Keratinocyte (primary cell): ENCODE measurements around the gene RHOA. TPM values are rescaled to one million over a fixed set of nuclear protein-coding genes. Genes with fewer than 3 reads are reported as not detected.

Experiments used
- DNase-seq: peaks from one replicate; pipeline ENCODE4 v3.0.0-alpha.2; 2011; ENCODE audit warnings: low read depth, missing footprints, low spot score
- FAIRE-seq: peaks from 2 replicates; lab custom pipeline; 2011; peaks lifted over from hg19 to GRCh38; lab: Jason Lieb, UNC
- H2AFZ ChIP-seq: 2 replicates; pipeline ENCODE4 v1.6.0; 2012; ENCODE audit warnings: low read length, control low read depth, inconsistent platforms; ENCODE audit not compliant: control insufficient read depth
- H3K27ac ChIP-seq: 2 replicates; pipeline ENCODE4 v1.5.1; 2011; ENCODE audit warnings: low read length; ENCODE audit not compliant: control insufficient read depth, insufficient read depth
- H3K27me3 ChIP-seq: 3 replicates; pipeline ENCODE4 v1.6.0; 2011; ENCODE audit warnings: low read length; ENCODE audit not compliant: control insufficient read depth, insufficient read depth; ENCODE audit errors: extremely low read depth
- H3K36me3 ChIP-seq, 2 experiments: 2 replicates in 1 of 2; 3 replicates in 1 of 2; pipeline ENCODE4 v1.5.1; 2011; ENCODE audit warnings: low read length in 2 of 2, mild to moderate bottlenecking in 1 of 2; ENCODE audit not compliant: control insufficient read depth in 2 of 2, insufficient read depth in 2 of 2; ENCODE audit errors: extremely low read depth in 1 of 2
- H3K4me1 ChIP-seq: 3 replicates; pipeline ENCODE4 v1.5.1; 2011; ENCODE audit warnings: low read length; ENCODE audit not compliant: control insufficient read depth, insufficient read depth; ENCODE audit errors: extremely low read depth
- H3K4me2 ChIP-seq: 3 replicates; pipeline ENCODE4 v1.6.0; 2011; ENCODE audit warnings: low read depth, low read length; ENCODE audit not compliant: control insufficient read depth, insufficient read depth; ENCODE audit errors: extremely low read depth
- H3K4me3 ChIP-seq, 3 experiments: fragments of 200-600 bp in 1 of 3; sonication (generic) in 1 of 3; 2 replicates in 2 of 3; 3 replicates in 1 of 3; pipeline ENCODE4 v1.5.1; 2011 to 2016; ENCODE audit warnings: low read length in 3 of 3, mild to moderate bottlenecking in 3 of 3, control low read depth in 2 of 3, inconsistent platforms in 1 of 3, low read depth in 1 of 3, mixed read lengths in 1 of 3, mixed run types in 1 of 3, moderate library complexity in 1 of 3; ENCODE audit not compliant: control insufficient read depth in 2 of 3, insufficient read depth in 2 of 3; ENCODE audit errors: extremely low read depth in 1 of 3
- H3K79me2 ChIP-seq: 2 replicates; pipeline ENCODE4 v1.6.0; 2012; ENCODE audit warnings: low read length; ENCODE audit not compliant: control insufficient read depth, insufficient read depth
- H3K9ac ChIP-seq: 3 replicates; pipeline ENCODE4 v1.6.0; 2011; ENCODE audit warnings: low read length; ENCODE audit not compliant: control insufficient read depth, insufficient read depth; ENCODE audit errors: extremely low read depth
- H3K9me1 ChIP-seq: 3 replicates; pipeline ENCODE4 v1.6.0; 2011; ENCODE audit warnings: low read length; ENCODE audit not compliant: control insufficient read depth, insufficient read depth; ENCODE audit errors: extremely low read depth
- H3K9me3 ChIP-seq: 2 replicates; pipeline ENCODE4 v1.5.1; 2012; ENCODE audit warnings: low read depth, low read length; ENCODE audit not compliant: control insufficient read depth
- H4K20me1 ChIP-seq: 3 replicates; pipeline ENCODE4 v1.6.0; 2011; ENCODE audit warnings: low read length; ENCODE audit not compliant: control insufficient read depth, insufficient read depth; ENCODE audit errors: extremely low read depth
- CTCF ChIP-seq, 3 experiments: IDR thresholded peaks in 1 of 3; conservative IDR thresholded peaks in 1 of 3; optimal IDR thresholded peaks in 1 of 3; 2 replicates in 2 of 3; 3 replicates in 1 of 3; pipeline versions ENCODE3 to v1.5.1; 2011; ENCODE audit warnings: low read length in 3 of 3, mild to moderate bottlenecking in 3 of 3, moderate library complexity in 2 of 3, control low read depth in 1 of 3, inconsistent platforms in 1 of 3; ENCODE audit not compliant: insufficient read depth in 2 of 3; ENCODE audit errors: extremely low read depth in 1 of 3
- EZH2 ChIP-seq: IDR thresholded peaks from one replicate; pipeline ENCODE4 v1.6.1; 2012; ENCODE audit warnings: inconsistent platforms, mild to moderate bottlenecking, low read length, moderate library complexity
- dilution Hi-C: fragments of 300-500 bp; cut with MboI; formaldehyde crosslinking; loops from one replicate; pipeline ENCODE4 v1.7.0; 2020; ENCODE audit warnings: low sequenced_read_pairs; ENCODE audit not compliant: extremely low pct_ligation_motif_present
- polyA plus RNA-seq, 5 experiments: library from polyadenylated mRNA; depleted of rRNA in 3 of 5; stranded (reverse) in 3 of 5; stranded (forward) in 1 of 5; unstranded in 1 of 5; fragments of >200 nt; gene quantifications; 1 replicate in 1 of 5; 2 replicates in 3 of 5; 3 replicates in 1 of 5; pipeline versions ENCODE4 v1.2.1 to v1.2.3, GENCODE V29; 2011 to 2012; ENCODE audit warnings: missing spikeins in 2 of 5, low read depth in 1 of 5, low replicate concordance in 1 of 5

Gene RHOA
- polyA plus RNA-seq, 1 donor (not counting 4 experiments of a cell fraction or from before 2014, with no cell fraction given) = 332 TPM

DNA sequence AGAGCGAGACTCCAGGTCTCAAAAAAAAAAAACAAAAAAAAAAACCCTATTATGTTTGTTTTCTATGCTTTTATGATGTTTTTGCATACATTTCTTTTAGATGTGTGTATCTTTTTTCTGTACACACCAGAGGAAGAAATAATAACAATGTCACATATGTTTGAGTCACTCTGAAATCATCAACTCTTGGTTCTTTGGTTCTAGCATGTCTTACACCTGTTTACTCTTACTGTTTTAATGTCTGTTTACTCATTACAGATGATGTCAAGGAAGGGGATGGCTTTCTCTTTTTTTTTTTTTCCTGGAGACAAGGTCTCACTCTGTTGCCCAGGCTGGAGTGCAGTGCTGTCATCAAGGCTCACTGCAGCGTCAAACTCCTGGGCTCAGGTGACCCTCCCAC lies 24.1 kb downstream of the RHOA start:
- TF ChIP-seq EZH2 (no peak), CTCF (optimal IDR thresholded peaks at IDR 0.05 in 1 of 3, IDR thresholded peaks at IDR 0.05 in 1 of 3, conservative IDR thresholded peaks at IDR 0.05 in 1 of 3; ENCODE audit: extremely low read depth in 1 of 3, insufficient read depth in 2 of 3, low read length in 3 of 3) (no peak)
- Histone ChIP-seq H4K20me1 (peaks cover 28% of the 10 kb centered on the region), H3K27me3 (no peaks in the 10 kb centered on the region), H3K27ac (no peak overlapping the region), H3K36me3 (peaks cover 0 to 3% of the 10 kb centered on the region in 2 experiments), H3K4me2 (no peak overlapping the region), H3K9me1 (no peaks in the 10 kb centered on the region), H3K9ac (no peak overlapping the region), H3K4me3 (no peak overlapping the region), H2AFZ (no peak overlapping the region), H3K4me1 (peaks cover 4% of the 10 kb centered on the region), H3K9me3 (no peaks in the 10 kb centered on the region), H3K79me2 (peaks cover 98% of the 10 kb centered on the region)
- dilution Hi-C loops = no loop called here
- no peak for FAIRE-seq
- no peak for DNase-seq

- H3K9me1 ChIP-seq = no peaks in the 10 kb centered on the region
- no peaks in the 10 kb centered on the region for H3K27me3 ChIP-seq
- H4K20me1 ChIP-seq = peaks cover 24% of the 10 kb centered on the region
- no peak overlapping the region for H3K4me2 ChIP-seq
- H3K9ac ChIP-seq = no peak overlapping the region
- no peaks in the 10 kb centered on the region for H3K9me3 ChIP-seq
- dilution Hi-C loops = no loop called here
- FAIRE-seq (no peak), DNase-seq (no peak)
- H3K4me3 ChIP-seq = no peak overlapping the region
- no peak overlapping the region for H3K27ac ChIP-seq
- H3K79me2 ChIP-seq = peaks cover 98% of the 10 kb centered on the region
- no peak for TF ChIP-seq CTCF (optimal IDR thresholded peaks at IDR 0.05 in 1 of 3, IDR thresholded peaks at IDR 0.05 in 1 of 3, conservative IDR thresholded peaks at IDR 0.05 in 1 of 3; ENCODE audit: extremely low read depth in 1 of 3, insufficient read depth in 2 of 3, low read length in 3 of 3)
- no peak for TF ChIP-seq EZH2
- no peak overlapping the region for H2AFZ ChIP-seq
- peaks cover 0 to 3% of the 10 kb centered on the region in 2 experiments for H3K36me3 ChIP-seq
- peaks cover 4% of the 10 kb centered on the region for H3K4me1 ChIP-seq
These were observed 25.6 kb downstream of the RHOA start for GRCh38 chr3:49386056-49386756.
